Gastroesophageal sphincter (tissue), 3 donors: ENCODE measurements around the gene XRCC4.

Experiments used
- POLR2A ChIP-seq, 2 donors: fragments of 450-650 bp; IDR thresholded peaks; one replicate each; pipeline ENCODE4 v1.6.1; 2017; ENCODE audit warnings: antibody characterized with exemption in 2 of 2, mild to moderate bottlenecking in 2 of 2, moderate library complexity in 1 of 2
- TF ChIP-seq, protein P1 (sequence below), 4 experiments: fragments of 200-600 bp in 2 of 4; fragments of 450-650 bp in 2 of 4; sonication (generic) in 1 of 4; IDR thresholded peaks; one replicate each; pipeline ENCODE4 v1.5.1; 2017 to 2019; ENCODE audit warnings: antibody characterized with exemption in 4 of 4, mild to moderate bottlenecking in 2 of 4, moderate library complexity in 2 of 4

DNA sequence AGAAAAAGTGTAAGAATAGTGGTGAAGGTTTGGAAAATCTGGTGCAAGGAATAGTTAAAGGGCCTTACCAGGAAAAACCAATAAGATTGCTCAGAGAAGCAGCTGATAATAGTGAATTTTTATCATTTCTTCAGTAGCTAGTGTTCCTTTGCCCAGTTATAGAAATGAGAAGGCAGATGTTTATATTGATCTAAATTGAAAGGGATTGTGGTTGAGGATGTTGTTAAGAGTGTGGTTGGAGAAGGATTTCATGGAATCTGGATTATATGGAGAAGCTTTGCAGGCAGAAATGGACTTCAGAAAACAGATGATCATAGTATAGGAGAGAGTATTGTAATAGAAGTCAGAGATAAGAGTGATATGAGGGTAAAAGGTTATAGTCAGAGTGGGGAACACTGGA, 102.6 kb downstream of the XRCC4 start:
- TF ChIP-seq POLR2A (IDR thresholded peaks at IDR 0.05), result no peak
- TF ChIP-seq, protein P1, sequence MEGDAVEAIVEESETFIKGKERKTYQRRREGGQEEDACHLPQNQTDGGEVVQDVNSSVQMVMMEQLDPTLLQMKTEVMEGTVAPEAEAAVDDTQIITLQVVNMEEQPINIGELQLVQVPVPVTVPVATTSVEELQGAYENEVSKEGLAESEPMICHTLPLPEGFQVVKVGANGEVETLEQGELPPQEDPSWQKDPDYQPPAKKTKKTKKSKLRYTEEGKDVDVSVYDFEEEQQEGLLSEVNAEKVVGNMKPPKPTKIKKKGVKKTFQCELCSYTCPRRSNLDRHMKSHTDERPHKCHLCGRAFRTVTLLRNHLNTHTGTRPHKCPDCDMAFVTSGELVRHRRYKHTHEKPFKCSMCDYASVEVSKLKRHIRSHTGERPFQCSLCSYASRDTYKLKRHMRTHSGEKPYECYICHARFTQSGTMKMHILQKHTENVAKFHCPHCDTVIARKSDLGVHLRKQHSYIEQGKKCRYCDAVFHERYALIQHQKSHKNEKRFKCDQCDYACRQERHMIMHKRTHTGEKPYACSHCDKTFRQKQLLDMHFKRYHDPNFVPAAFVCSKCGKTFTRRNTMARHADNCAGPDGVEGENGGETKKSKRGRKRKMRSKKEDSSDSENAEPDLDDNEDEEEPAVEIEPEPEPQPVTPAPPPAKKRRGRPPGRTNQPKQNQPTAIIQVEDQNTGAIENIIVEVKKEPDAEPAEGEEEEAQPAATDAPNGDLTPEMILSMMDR (IDR thresholded peaks at IDR 0.05), result no peak
